Neural cell (in vitro differentiated cells): ENCODE measurements around the gene WWTR1. TPM values are rescaled to one million over a fixed set of nuclear protein-coding genes. Genes with fewer than 3 reads are reported as not detected.

ENCODE experiments used
- H2AFZ ChIP-seq: fragments of 200-600, 300-800 bp; sonication (generic), shearing (Covaris generic); 2 replicates; pipeline ENCODE4 v1.6.0; 2014; ENCODE audit warnings: low read depth, mild to moderate bottlenecking, antibody characterized with exemption, low read length, moderate library complexity
- H3F3A ChIP-seq: fragments of 200-600 bp; shearing (Covaris generic); 2 replicates; pipeline ENCODE4 v1.6.1; 2016; ENCODE audit warnings: mild to moderate bottlenecking, moderate library complexity, mixed read lengths, antibody characterized with exemption, low read length; ENCODE audit not compliant: insufficient read depth, poor library complexity, severe bottlenecking
- H3K27ac ChIP-seq: fragments of 200-600, 300-800 bp; sonication (generic), shearing (Covaris generic); 2 replicates; pipeline ENCODE4 v1.5.1; 2014; ENCODE audit warnings: mild to moderate bottlenecking, low read length, moderate library complexity
- H3K27me3 ChIP-seq: fragments of 300-800, 200-600 bp; sonication (generic), shearing (Covaris generic); 2 replicates; pipeline ENCODE4 v1.6.0; 2014; ENCODE audit warnings: mild to moderate bottlenecking, low read depth, low read length, moderate library complexity; ENCODE audit not compliant: insufficient read depth
- H3K36me3 ChIP-seq: fragments of 300-800, 200-600 bp; sonication (generic), shearing (Covaris generic); 2 replicates; pipeline ENCODE4 v1.5.1; 2014; ENCODE audit warnings: mild to moderate bottlenecking, antibody characterized with exemption, low read length, moderate library complexity; ENCODE audit not compliant: insufficient read depth
- H3K4me2 ChIP-seq: fragments of 300-800, 200-600 bp; sonication (generic), shearing (Covaris generic); 2 replicates; pipeline ENCODE4 v1.6.0; 2014; ENCODE audit warnings: mild to moderate bottlenecking, low read length
- H3K4me3 ChIP-seq: fragments of 300-800, 200-600 bp; sonication (generic), shearing (Covaris generic); 2 replicates; pipeline ENCODE4 v1.5.1; 2014; ENCODE audit warnings: mild to moderate bottlenecking, low read length, moderate library complexity
- H3K79me2 ChIP-seq: fragments of 200-600 bp; shearing (Covaris generic); replicated peaks from 2 replicates; pipeline ENCODE4 v1.6.0; 2014; ENCODE audit warnings: mild to moderate bottlenecking, low read length, moderate library complexity; ENCODE audit not compliant: insufficient read depth
- H3K9ac ChIP-seq: fragments of 300-800, 200-600 bp; sonication (generic), shearing (Covaris generic); 2 replicates; pipeline ENCODE4 v1.6.1; 2016; ENCODE audit warnings: mild to moderate bottlenecking, low read length, mixed read lengths
- H3K9me2 ChIP-seq: fragments of 200-600 bp; shearing (Covaris generic); 2 replicates; pipeline ENCODE4 v1.6.1; 2016; ENCODE audit warnings: mild to moderate bottlenecking, low read length, mixed read lengths; ENCODE audit not compliant: insufficient read depth
- H3K9me3 ChIP-seq: fragments of 200-600, 300-800 bp; sonication (generic), shearing (Covaris generic); 2 replicates; pipeline ENCODE4 v1.6.1; 2016; ENCODE audit warnings: mild to moderate bottlenecking, mixed run types, low read length, moderate library complexity, mixed read lengths
- H4K20me1 ChIP-seq: fragments of 200-600 bp; shearing (Covaris generic); 2 replicates; pipeline ENCODE4 v1.6.1; 2016; ENCODE audit warnings: mild to moderate bottlenecking, mixed run types; ENCODE audit not compliant: insufficient read depth
- CTCF ChIP-seq: fragments of 450-650 bp; IDR thresholded peaks from 2 replicates; pipeline ENCODE4 v1.5.1; 2014; ENCODE audit warnings: antibody characterized with exemption, mild to moderate bottlenecking, moderate library complexity; ENCODE audit not compliant: poor library complexity, severe bottlenecking
- polyA plus RNA-seq: library from polyadenylated mRNA; depleted of rRNA; stranded (reverse); fragments of >200 nt; gene quantifications from 2 replicates; pipeline ENCODE4 v1.2.3, GENCODE V29; 2014
- small RNA-seq, 3 experiments: library from RNA; depleted of rRNA; stranded (forward); fragments of <200 nt; gene quantifications; one replicate each; pipeline ENCODE3, GENCODE V24; 2012

The WWTR1 gene
- polyA plus RNA-seq, 1 donor from 2014 or later = 0.97 TPM

DNA sequence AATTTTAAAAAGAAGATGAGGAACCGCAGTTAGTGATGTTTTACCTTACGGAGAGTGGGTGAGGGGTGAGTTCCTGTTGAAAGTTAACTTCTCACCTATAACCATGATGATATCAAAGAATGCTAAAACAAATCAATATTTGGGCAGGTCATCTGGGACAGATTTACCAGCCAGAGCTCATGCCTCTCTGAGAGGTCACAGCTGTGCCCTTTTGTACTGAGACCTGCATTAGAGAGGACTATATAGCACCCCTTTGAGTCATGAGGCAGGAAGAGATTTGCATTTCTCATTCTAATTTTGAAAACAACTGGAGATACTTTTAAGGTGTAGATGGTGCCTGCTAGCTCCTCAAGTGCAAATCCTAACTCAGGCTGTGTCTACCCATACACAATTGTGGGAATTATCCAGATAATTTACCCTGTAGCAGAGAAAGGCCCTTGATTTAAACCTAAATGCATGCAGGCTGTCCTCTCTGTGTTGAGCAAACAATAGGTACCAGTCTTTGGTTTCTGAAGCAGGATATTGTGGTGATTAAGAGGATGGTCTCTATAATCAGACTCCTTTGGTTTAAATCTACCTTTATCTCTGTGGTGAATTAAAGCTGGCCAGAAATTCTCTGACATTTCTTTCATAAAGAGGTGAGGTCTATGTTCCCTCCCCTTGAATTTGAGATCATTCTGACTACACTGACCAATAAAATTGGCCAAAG lies 189.2 kb downstream of the WWTR1 start:
- no peaks in the 10 kb centered on the region for H3K36me3 ChIP-seq
- no peak overlapping the region for H3K4me3 ChIP-seq
- H3K9me3 ChIP-seq = no peaks in the 10 kb centered on the region
- no peaks in the 10 kb centered on the region for H3K27me3 ChIP-seq
- no peaks in the 10 kb centered on the region for H3K9me2 ChIP-seq
- no peak overlapping the region for H3K4me2 ChIP-seq
- no peaks in the 10 kb centered on the region for H3F3A ChIP-seq
- no peaks in the 10 kb centered on the region for H4K20me1 ChIP-seq
- H3K9ac ChIP-seq = no peak overlapping the region
- no peak overlapping the region for H3K27ac ChIP-seq
- no peak overlapping the region for H2AFZ ChIP-seq
- no peak for TF ChIP-seq CTCF
- no peaks in the 10 kb centered on the region for H3K79me2 ChIP-seq

Small RNA genes within 50 kb of the gene (small RNA-seq; reads per million reads assigned to genes)
- 0 reads per million in 3 experiments for gene RNU6-1098P

Other genes with a start within 250 kb of the WWTR1 start
- gene TM4SF4, start 183.3 kb downstream of the WWTR1 start, polyA plus RNA-seq = 0.30 TPM in 1 of 2 replicates, not detected in the other
- gene COMMD2, start 94.5 kb upstream of the WWTR1 start, polyA plus RNA-seq = 95.2 and 126 TPM in 2 replicates
- gene ANKUB1, start 134.5 kb upstream of the WWTR1 start, polyA plus RNA-seq = not detected in 2 replicates
- 52.3 and 61.5 TPM in 2 replicates for gene RNF13, start 155.2 kb upstream of the WWTR1 start, polyA plus RNA-seq